Activated T-helper 9 cell treated with anti-CD3 and anti-CD28 coated beads, Interleukin-2, amount 50 U/mL, for 16 hours (primary cell): Measurements from ENCODE around the gene OR2L3.
"Not testable (repeated sequence)": the region's sequence is repeated elsewhere in the genome, so short reads cannot be mapped to it uniquely, and the experiment has no call there.

Experiments
- DNase-seq: peaks from one replicate; pipeline ENCODE4 v3.0.0-alpha.2; 2020; ENCODE audit warnings: low read depth

The OR2L3 gene, protein sequence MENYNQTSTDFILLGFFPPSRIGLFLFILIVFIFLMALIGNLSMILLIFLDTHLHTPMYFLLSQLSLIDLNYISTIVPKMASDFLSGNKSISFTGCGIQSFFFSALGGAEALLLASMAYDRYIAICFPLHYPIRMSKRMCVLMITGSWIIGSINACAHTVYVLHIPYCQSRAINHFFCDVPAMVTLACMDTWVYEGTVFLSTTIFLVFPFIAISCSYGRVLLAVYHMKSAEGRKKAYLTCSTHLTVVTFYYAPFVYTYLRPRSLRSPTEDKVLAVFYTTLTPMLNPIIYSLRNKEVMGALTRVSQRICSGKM

DNA sequence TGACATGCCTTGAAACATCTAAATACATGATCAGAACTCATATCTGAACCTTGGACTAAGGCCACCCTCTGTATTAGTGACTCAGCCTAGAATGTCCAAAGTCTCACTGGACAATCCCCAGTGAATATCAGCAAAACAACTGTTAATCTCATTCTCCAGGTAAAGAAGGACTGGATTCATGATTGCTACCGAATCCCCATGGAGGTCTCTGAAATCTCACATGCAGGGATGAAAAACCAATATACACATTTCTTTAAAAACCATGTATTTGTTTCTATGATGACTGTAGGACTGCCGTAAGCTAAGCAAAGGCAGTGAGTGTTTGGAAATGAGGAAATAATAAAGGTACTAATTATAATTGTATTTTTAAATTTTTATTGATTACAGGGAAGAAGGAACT is at the start of gene OR2L3:
OR2L3 (plus strand) TSS at position 301 of the 400 bp plus-strand sequence. CDS start 13,846 bp downstream, outside the sequence.
- no peak for DNase-seq

DNA sequence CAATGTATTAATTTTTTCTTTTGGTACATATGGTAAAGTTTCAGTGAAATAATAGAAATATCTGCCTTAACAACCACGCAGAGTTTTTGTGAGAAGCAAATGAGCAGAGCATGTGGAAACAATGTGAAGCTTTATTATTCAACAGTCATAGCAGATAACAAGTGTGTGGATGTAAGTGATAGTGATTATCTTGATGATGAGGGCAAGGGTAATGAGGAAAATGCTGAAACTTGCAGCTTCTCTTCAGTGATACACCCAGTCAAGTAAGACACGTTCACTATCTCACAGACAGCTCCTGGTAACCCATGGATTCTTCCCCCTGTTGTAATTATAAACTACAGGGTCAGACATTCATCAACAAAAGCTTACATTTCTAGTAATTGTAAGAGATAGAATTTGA is 47.8 kb upstream of the OR2L3 start:
- DNase-seq, result no peak

DNA sequence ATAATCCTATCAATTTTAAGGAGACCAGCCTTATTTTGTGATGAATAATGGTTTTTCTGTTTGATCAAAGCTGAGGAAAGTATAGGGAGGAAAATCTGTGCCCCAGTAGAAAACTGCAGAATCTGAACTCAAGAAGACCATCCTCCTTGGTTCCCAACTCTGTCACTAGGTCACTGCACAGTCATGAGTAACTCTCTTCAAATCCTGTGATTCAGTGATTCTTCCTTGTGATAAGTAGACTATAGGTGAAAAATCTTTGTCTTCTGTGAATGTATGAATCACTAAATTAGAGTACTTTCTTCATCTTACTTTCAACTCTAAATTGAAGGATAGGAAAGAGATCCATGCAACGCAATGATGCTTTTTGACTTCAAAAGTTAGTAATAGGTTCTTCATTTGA is 46.5 kb upstream of the OR2L3 start:
- DNase-seq, result no peak

DNA sequence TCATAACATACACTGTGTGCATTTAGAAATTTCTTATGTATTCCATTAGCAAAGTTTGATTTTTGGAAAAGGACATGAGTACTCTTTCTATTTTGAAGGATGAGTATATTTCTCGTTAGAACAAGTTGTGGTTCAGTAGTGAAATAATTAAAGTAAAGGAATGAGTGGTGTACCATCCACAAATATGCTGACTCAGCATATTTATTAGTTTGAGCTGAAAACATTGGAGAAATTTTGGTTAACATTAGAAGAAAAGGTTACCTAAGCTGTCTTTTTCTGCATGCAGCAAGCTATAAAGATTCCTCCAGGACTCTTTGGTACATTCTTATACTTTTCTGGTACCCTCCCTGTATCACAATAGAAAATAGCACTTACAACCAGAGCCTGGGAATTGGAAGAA is 38.9 kb upstream of the OR2L3 start:
- DNase-seq, result no peak

DNA sequence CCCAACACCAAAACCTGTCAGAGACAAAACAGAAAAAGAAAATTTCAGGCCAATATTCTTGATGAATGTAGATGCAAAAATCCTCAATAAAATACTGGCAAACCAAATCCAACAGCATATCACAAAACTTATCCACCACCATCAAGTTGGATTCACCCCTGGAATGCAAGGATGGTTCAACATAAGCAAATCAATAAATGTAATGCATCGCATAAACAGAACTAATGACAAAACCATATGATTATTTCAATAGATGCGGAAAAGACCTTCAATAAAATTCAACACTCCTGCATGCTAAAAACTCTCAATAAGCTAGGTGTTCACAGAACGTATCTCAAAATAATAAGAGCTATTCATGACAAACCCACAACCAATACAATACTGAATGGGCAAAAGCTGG is 37.0 kb upstream of the OR2L3 start:
- DNase-seq, result no peak

DNA sequence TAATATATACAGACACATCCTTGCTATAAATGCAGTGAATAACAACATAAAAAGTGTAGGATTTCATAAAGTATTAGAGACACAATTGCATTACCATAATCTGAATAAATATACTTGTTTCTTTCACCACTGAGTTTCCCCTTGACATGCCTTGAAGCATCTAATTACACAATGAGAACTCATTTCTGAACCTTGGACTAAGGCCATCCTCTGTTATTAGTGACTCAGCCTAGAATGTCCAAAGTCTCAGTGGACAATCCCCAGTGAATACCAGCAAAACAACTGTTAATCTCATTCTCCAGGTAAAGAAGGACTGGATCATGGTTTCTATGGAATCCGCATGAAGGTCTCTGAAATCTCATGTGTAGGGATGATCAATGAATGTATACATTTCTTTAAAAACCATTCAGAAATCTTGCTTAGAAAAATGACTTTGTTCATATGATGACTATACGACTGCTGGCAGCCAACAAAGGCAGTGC is 33.4 kb upstream of the OR2L3 start, which contains the start of gene OR2L5:
OR2L5 (plus strand) TSS at position 432 of the 482 bp plus-strand sequence. CDS start 8,288 bp downstream, outside the sequence.
- DNase-seq, result no peak

DNA sequence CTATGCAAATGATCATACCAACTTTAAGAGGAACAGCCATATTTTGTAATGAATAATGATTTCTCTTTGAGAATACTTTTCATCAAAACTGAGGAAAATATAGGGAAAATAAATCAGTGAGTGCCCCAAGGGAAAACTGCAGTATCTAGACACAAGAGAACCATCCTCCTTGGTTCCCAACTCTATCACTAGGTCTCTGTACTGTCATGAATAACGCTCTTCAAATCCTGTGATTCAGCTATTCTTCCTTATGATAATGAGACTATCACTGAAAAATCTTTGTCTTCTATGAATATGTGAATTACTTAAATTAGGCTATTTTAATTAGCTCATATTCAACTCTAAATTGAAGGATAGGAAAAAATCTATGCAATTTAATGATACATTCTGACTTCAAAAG is 30.8 kb upstream of the OR2L3 start:
- no peak for DNase-seq

DNA sequence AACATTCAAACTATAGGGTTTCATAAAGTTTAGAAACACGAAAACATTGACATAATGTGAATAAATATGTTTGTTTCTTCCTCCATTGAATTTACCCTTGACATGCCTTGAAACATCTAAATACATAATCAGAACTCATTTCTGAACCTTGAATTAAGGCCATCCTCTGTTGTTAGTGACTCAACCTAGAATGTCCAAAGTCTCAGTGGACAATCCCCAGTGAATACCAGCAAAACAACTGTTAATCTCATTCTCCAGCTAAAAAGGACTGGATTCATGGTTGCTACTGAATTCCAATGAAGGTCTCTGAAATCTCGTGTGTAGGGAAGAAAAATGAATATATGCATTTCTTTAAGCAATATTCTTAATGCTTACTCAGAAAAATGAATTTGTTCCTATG is 16.9 kb upstream of the OR2L3 start, which contains the start of gene OR2L2:
OR2L2 (plus strand) TSS at position 301 of the 400 bp plus-strand sequence. CDS start 8,198 bp downstream, outside the sequence.
- DNase-seq, result no peak

DNA sequence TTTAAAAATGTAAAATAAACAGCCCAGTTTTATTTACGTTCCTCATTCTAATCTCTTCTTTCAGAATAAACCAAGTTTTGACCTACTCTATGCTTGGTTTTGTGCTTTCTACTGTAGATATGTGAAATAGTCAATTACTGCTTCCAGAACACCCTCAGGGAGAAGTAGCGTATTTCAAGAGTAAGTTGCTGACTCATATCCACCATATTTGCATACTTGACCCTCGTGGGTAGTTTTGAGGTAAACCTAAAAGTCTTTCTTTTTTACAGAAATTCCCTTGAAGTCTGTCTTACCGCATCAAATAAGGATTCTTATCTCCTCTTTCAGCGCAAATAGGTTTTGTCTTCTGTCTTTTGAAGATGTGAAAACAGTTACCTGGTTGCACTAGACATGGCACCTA is 1.4 kb upstream of the OR2L3 start:
- DNase-seq, result no peak

DNA sequence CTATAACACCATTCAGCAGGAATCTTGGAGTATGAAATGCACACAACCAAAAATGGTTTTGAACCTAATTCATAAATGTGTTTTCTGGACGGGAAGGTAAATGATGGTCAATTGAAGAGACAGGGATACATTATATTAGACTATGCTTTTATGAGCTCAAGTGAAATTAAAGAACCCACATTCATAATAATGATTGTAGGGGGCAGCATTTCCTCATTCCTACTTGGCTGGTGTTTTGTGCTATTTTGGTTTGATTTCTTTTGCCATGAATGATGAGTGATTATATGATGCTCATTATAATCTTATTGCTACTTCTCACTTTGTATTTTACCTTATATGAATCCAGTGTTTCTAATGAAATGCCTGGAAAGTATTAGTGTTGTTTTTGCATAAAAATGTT is 372 bp downstream of the OR2L3 start:
- no peak for DNase-seq

DNA sequence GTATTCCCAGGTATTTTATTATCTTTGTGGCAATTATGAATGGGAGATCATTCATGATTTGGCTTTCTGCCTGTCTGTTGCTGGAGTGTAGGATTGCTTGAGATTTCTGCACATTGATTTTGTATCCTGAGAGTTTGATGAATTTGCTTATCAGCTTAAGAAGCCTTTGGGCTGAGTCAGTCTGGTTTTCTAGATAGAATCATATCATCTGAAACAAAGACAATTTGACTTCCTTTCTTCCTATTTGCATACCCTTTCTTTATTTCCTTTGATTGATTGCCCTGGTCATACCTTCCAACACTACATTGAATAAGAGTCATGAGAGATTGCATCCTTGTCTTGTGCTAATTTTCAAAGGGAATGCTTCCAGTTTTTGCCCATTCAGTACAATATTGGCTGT is 8.0 kb downstream of the OR2L3 start:
- no peak for DNase-seq

DNA sequence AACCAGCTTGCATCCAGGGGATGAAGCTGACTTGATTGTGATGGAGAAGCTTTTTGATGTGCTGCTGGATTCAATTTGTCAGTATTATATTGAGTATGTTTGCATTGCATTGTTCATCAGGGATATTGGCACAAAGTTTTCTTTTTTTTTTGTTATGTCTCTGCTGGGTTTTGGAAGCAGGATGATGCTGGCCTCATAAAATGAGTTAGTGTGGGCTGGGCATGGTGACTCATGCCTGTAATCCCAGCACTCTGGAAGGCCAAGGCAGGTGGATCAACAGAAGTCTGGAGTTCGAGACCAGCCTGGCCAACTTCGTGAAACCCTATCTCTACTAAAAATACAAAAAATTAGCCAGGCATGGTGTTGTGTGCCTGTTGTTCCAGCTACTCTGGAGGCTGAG is 8.6 kb downstream of the OR2L3 start:
- DNase-seq, result no peak

DNA sequence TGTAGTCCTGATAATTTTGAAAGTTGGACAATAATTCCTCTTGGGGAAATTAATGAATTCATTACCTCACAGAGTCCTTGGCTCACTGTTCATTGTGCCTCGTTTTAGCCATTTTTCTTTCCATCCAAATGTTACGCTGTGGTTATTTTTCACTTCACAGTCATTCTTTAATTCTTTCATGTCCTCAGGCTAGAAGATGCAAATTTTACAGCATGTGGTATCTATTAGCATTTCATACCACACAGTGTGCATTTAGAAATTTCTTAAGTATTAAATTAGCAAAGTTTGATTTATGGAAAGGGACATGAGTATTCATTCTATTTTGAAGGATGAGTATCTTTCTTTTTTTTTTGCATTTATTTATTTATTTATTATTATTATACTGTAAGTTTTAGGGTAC is 18.4 kb downstream of the OR2L3 start:
- no peak for DNase-seq

DNA sequence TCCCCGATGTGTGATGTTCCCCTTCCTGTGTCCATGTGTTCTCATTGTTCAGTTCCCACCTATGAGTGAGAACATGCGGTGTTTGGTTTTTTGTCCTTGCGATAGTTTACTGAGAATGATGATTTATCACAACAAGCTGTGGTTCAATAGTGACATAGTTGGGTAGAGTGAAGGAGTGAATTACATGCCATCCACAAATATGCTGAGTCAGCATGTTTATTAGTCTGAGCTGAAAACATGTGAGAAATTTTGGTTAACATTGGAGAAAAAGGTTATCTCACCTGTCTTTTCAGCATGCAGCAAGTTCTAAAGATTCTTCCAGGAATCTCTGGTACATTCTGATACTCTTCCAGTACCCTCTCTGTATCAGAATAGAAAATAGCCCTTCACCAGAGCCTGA is 19.0 kb downstream of the OR2L3 start:
- no peak for DNase-seq

DNA sequence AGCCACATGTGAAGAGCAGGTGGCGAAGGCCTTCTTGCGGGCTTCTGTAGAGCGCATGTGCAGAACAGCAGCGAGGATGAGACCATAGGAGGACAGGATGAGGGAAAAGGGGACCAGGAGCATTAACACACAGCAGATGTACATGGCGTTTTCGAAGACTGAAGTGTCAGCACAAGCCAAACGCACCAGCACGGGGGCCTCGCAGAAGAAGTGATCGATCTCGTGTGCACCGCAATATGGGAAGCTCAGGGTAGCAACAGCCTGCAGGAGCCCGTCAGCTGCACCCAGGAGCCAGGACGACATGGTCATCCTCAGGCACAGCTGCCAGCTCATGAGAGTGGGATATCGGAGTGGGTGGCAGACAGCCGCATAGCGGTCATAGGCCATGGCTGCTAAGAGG is 37.2 kb downstream of the OR2L3 start:
- DNase-seq, result not testable (repeated sequence)

DNA sequence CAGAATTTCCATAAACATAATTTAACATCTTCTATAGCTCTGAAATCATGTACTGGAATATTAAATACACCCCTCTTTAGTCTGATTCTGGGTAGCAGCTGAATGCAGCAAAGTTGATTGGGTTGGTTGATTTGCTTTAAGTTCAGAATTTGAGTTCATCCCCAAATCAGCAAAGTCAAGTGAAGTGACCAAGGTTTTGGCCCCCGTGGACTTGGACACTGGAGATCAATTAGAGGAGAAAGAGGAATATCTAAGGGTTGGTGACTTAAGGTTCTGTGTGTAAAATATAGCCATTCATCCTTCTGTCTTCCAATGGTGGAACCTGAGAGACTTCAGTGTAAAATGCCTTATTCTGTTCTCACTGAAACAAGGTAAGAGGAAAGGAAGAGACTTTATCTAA is 48.2 kb downstream of the OR2L3 start, which contains the start of gene OR2L13:
OR2L13 (plus strand) TSS at position 301 of the 400 bp plus-strand sequence. CDS start 4,192 bp downstream, outside the sequence.
- no peak for DNase-seq

DNA sequence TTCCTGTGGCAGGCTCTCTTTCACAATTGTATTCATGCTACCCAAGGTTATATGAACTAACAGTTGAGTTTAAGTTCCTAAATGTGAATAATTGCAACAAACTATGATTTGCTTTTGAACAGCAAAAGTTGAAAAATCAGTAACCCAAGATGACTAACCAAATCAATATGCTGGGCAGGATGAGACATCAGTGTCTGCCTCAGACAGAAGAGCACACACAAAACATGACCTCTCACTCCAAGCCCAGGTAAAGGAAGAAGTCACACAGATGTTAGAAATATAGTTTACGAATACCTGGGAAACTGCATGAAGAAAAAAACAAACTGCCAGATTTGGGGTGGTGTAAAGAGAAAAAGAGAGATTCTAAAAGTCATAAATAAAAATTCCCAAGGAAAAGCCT is 51.9 kb downstream of the OR2L3 start:
- DNase-seq, result no peak

DNA sequence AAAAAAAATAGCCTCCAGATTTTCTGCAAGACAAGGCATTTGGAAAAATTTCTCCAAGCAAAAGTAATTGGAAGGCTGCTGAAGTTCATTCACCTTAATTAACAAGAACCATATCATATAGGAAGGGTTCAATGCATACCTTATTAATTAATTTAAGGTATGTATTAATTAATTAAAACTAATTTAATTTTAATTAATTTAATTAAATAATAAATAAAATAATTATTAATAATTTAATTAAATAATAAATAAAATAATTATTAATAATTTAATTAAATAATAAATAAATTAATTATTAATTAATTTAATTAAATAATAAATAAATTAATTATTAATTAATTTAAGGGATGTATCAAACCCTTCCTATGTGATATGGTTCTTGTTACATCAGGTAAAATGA is 56.2 kb downstream of the OR2L3 start:
- DNase-seq, result no peak

DNA sequence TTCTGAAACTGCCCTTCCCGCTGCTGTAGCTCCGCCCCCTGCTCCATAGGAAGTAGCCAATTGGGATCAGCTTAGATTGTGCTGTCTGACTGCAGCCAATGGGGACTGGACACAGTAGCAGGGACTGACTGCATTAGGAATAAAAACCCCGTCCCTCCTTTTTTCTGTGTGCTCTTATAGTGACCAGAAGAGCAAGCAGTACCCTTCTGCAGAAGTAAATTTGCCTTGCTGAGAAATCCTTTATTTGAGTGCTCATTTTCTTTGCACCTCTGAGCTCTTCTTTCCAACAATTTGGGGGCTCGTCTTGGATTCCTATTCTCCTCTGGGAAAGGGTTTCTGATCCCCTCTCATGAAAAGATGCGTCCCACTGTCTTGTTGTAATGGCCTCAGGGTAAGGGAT is 64.5 kb downstream of the OR2L3 start:
- no peak for DNase-seq
